ENCODE results near the gene POGK.
"Not testable (repeated sequence)": the region's sequence is repeated elsewhere in the genome, so short reads cannot be mapped to it uniquely, and the experiment has no call there.

POGK gene, protein sequence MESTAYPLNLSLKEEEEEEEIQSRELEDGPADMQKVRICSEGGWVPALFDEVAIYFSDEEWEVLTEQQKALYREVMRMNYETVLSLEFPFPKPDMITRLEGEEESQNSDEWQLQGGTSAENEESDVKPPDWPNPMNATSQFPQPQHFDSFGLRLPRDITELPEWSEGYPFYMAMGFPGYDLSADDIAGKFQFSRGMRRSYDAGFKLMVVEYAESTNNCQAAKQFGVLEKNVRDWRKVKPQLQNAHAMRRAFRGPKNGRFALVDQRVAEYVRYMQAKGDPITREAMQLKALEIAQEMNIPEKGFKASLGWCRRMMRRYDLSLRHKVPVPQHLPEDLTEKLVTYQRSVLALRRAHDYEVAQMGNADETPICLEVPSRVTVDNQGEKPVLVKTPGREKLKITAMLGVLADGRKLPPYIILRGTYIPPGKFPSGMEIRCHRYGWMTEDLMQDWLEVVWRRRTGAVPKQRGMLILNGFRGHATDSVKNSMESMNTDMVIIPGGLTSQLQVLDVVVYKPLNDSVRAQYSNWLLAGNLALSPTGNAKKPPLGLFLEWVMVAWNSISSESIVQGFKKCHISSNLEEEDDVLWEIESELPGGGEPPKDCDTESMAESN

DNA sequence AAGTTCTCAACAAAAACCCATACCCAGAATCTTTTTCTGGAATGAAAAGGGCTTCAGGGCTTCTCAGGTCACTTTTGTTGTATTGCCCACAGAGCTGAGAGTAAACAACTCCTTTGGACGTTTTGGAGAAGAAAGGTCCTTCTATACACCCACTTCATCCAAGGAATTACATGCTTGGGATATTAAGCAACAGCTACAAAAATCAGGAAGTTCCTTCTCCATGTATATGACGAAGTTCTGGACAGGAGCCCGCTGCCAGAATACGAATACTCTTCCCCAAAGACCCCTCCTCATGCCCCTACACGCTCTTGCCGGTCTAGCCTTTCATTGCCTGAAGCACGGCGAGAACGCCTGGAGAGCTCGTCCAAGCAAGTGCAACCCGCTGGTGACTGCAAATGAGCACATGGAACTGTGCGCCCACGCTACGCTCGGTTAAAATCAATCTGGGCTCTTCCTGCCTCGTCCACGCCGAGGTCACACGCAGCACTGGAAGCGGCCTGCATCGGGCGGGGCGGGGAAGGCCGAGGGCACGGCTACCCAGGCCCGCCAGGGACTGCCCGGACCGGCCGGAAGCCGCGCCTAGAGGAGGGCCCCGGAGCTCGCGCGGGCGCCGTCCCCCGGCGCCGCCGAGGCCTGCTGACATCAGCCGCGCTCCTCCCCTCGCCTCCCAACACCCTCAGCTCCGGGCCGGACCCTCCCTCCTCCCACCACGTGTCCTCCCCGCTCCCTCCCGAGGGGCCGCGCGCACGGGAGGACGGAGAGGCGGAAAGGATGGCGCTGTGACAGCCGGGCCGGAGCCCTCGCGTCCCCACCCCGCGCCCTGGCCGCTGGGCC is at the start of gene POGK:
TSS of gene POGK (plus strand) at position 710 of the 834 bp plus-strand sequence. CDS start 1,482 bp downstream, outside the sequence.
- DNase-seq, result peak; percentile 14

DNA sequence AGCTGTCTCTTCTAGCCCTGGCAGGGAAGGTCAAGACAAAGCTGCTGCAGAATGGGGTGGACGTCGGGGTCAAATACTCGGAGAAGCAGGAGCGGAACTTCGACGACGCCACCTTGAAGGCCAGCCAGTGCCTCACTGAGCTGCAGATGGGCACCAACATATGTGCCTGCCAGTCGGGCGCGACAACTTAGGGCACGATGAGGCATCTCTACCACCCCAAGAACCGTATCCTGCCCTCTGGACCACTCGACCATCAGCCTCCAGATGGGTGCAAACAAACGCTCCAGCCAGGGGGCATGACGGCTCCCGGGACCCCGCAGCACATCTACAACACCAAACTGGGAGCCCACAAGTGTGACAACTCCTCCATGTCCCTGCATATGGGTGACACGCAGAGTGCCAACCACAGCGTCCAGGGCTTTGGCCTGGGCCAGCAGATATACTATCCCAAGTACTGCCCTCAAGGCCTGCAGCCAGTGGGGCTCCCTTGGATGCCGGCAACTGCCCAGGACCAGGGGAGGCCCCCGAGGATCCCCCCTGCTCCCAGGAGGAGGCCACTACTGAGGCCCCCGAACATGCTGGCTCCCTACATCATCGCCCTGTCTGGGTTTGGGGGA is 42.5 kb upstream of the POGK start:
- no peak for DNase-seq

DNA sequence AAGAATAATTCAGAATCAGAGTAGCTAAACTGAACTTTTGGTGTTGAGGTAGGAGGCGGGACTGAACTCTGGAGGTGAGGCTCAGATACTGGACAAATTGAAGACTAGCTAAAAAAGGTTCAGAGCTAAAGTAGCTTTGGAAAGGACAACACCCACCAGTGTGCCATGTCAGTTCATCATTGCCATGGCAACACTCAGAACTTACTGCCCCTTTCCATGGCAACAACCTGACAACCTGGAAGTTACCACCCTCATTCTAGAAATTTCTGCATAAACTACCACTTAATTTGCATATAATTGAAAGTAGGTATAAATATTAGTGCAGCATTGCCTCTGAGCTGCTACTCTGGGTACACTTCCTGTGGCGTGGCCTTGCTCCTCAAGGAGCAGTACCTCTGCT is 30.3 kb upstream of the POGK start:
- no peak for DNase-seq

DNA sequence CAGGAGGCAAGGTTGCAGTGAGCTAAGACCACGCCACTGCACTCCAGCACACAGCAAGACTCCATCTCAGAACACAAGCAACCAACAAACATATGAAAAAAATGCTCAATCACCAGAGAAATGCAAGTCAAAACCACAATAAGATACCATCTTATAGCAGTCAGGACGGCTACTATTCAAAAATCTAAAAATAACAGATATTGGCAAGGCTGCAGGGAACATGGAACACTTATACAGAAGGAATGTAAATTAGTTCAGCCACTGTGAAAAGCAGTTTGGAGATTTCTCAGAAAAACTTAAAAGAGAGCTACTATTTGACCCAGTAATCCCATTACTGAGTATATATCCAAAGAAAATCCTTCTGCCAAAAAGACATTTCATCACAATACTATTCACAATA is 27.6 kb upstream of the POGK start:
- DNase-seq, result no peak

DNA sequence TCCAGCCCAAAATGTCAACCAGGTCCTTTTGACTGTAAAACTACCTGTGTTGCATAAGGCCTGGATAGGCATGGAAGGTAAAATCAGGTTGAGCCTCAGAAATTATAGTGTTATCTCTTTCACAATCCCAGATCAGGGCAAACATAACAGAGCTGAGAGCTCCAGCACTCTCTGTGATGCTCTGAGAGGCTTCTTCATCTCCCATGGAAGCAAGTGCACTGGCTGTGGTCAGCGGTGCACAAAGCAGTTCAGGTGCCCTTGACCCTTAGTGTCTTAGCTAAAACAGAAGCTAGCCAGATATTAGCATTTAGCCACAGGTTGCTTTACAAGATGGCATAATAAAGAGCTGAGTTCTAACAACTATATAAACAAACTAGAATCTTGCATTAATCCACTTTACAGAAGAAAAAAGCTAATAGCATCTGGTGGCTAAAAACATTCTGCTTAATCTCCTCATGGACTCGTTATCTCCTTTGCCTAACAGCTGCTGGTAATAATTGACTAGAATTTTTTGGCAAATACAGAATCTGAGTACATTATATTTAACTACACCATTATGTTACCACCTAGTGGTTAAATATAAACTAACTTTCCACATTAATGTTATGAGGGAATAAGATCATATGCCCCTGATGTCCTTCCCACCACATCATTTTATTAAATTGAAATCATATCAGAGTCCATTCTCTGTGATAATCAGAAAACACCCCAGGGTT is 25.6 kb upstream of the POGK start:
- peak; percentile 78 for DNase-seq

DNA sequence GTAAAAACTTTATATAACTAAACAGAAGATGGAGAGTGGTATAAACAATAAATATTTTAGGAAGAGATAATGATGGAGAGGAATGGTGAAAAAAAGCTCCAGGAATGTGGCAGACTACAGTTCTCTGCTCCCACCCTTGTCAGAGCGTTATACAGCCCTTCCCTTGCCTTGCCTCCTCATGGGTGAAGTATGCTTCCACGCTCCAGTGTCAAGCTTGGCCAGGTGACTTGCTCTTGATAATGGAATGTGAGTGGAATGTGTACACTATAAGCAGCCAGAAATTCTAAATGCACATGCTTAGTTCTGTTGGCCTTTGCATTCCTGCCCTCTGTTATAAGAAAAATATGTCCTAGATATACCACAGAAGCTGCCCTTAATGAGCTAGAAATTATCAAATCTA is 24.7 kb upstream of the POGK start:
- no peak for DNase-seq

DNA sequence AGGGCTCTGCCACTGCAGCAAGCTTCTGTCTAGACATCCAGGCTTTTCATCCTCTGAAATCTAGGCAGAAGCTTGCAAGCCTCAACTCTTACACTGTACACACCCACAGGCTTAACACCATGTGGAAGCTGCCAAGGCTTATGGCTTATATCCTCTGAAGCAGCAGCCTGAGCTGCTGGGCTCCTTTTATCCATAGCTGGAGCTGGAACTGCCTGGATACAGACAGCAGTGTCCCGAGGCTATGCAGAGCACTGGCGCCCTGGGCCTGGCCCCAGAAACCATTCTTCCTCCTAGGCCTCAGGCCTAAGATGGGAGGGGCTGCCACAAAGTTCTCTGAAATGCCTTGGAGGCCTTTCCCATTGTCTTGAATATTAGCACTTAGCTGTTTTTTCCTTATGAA is 19.3 kb upstream of the POGK start:
- no peak for DNase-seq

DNA sequence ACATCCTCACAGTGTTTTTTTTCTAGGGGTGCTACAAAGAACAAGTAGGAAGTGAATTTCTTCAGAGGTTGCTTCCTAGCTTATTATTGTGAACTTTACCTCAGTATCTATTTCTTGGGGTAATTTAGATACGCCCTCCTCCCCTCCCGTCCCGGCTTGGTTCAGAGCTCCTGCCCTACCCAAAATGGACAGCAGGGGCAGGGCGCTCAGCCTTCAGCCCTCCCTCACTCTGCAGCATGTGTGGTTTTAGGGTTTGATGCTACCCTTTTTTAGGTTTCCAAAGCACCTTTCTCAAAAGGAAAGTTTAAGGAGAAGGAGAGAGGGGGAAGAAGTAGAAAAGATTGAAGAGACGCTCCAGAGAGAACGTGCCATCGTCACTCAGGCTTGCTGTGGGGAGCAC is 16.9 kb upstream of the POGK start:
- no peak for DNase-seq

DNA sequence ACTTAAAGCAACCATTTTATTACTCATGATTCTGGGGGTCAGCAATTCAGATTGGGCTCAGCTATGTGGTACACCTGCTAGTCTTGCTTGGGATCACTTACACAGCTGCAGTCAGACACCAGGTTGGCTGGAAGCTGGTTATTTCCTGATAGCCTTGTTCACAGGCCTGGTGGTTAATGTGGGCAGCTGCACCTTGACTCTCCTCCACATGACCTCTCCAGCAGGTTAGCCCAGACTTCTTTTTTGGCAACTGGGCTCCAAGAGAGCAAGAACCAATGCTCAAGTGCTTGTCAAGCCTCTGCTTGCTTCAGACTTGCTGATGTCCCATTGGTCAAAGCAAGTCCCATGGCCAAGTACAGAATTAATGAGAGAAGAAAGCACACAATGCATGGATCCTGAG is 11.8 kb upstream of the POGK start:
- no peak for DNase-seq

DNA sequence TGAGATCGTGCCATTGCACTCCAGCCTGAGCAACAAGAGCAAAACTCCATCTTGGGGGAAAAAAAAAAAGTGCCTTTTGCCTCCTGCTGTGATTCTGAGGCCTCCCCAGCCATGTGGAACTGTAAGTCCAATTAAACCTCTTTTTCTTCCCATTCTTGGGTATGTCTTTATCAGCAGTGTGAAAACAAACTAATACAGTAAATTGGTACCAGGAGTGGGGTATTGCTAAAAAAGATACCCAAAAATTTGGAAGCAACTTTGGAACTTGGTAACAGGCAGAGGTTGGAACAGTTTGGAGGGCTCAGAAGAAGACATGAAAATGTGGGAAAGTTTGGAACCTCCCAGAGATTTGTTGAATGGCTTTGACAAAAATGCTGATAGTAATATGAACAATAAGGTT is 9.5 kb upstream of the POGK start:
- DNase-seq, result not testable (repeated sequence)

DNA sequence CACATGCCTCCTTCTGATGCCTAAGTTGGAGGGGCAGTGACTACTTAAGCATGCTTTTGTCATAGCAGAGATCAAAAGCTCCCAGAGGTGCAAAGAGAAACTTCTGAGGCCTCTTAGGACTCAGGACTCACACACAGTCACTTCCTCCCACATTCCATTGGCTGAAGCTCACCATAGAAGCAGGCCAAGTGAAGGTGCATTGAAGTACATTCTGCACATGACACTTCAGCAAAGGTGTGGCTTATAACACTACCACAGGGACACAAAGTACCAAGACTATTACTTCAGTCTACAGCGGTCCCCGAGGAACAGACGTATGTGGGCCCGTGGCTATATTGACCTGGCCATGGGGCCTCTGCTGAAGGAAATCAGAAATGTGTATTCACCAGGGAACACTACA is 2.5 kb upstream of the POGK start:
- DNase-seq, result no peak

DNA sequence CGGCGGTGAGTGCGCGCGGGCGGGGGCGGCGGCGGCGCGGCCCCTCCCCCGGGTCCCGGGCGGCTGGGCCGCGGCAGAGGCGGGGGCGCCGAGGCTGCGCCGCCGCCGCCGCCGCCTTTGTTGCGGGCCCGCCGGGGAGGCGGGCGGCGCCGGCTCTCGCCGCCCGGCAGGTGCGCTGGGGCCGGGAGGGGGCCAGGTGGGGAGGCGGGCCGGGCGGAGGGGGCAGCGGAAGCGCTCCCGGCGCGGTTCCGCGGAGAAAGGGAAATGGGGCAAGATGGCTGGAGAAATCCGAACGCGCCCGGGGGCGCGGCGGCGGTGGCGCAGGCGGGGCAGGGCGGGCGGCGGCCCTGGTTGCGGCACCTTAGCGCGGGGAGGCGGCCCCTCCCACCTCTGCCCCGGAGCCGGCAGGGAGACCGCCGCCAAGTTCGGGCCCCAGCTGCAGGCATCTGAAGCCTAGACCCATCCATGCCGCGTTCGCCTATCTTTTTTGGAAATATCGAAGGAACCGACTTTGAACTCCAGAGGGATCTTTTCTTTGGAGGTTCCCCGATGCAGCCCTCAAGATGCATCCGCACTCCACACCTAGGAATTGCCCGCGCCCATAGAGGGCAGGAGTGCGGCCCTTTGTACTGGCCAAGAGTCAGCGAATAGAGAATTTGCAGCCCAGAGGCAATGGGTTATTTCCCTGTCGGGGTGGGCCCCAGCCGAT is 479 bp downstream of the POGK start:
- DNase-seq, result no peak

DNA sequence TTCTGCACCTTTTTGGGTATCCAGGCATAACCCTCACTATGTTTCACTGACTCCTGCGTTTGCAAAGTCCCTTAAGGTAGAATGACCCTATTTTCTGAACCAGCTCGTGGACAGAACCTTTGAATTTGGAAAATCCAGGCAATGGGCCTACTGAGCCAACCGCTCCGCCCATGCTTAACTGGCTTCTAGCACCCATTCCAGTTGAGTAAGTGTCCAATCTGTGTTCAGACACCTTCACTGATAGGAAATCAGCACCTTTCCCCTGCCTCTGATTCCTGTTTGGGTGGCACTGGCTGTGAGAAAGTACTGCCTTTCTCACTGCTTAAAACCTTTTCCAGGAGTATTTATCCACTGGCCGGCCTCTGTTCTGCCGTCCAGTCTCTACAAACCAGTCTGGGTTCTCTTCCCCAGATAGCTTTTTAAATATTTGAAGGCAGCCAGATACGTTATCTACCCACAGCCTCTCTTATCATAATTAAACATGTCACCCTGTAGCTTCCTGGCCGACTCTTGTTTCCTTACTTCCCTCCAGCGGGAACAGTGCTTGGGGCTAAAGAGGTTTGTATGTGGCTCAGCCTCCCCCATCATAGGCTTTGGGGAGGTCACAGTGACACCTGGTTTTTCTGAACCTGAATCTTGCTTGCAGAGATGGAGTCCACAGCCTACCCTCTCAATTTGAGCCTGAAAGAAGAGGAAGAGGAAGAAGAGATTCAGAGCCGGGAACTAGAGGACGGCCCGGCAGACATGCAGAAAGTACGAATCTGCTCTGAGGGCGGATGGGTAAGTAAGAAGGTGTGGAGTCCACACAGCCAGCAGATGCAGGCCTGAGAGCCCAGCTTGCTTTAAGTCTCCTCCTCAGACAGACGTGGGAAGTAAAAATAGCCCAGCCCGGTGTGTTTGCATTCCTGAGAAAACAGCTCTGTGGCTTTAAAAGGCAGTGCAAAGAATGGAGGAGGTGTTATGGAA is 1.3 kb downstream of the POGK start:
- DNase-seq, result no peak

DNA sequence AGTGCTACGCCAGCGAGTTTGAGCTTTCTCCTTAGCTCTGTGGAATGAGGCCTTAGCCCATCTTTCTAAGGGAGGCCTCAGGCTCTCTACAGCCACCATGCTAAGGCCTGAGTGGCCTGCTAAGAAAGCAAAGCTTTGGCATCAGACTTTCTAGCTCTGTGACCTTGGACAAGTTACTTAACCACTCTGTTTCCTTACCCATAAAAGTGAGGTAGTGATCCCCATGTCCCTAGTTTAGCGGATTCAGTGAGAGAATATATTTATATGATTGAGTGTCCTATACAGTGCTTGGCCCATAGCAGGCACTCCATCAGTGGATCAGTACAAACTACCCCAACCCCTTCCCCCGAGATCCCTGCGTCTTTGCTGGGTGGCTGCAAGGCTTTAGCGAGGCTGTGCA is 4.0 kb downstream of the POGK start:
- no peak for DNase-seq

DNA sequence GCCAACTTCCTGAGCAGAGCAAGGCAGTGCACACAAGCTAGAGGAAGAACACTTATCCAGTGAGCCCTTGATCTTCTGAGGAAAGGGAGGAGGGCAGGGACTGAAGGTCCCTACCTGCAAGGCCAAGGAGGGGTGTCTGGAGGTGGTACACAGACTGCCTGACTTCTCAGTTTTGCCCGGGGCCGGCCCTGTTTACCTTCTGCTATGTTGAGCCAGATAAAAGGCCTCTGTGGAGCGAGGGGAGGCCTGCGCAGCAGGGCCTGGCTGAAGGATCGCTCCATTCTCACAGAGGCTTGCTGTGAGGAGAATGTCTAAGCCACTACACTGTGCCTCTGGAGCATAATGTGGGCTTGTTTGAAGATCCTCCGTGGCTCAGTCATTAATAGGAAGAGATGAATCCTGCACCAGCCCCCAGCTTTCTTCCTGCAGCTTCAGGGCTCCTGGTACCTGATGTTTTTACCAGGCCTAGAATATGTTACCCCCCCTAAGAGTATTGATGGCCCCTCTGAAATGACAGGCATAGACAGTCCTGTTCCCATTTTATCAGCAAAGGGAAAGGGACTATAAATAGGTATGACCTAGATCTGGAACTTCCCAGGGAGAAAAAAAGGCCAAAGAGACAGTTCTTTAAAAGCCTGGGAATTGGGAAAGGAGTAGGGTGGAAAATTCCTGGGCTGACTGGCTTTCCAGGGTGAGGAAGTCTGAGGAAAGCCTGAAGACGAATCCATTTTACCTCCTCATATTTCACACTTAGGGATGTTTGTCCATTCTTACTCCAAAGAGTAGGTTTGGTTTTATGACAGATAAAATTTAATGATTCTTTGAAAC is 4.7 kb downstream of the POGK start:
- DNase-seq, result no peak

DNA sequence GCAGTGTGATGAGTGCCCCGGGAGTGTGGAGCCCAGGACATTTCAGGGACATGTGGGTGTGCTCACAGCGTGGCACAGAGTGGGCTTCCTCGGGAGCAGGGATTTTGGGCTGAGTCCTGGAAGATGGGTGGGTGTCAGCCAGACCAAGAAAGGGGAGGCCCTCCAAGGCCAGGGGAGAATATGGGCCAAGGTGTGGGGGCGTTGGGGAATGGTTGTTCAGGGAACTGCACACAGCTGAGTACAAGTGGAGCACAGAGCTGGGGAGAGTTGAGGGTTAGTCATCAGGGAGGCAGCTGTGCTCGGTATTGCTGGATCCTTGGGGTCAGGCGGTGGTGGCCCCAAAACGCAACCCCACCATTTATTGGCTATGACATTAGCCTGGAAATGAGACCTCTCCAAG is 5.5 kb downstream of the POGK start:
- no peak for DNase-seq

DNA sequence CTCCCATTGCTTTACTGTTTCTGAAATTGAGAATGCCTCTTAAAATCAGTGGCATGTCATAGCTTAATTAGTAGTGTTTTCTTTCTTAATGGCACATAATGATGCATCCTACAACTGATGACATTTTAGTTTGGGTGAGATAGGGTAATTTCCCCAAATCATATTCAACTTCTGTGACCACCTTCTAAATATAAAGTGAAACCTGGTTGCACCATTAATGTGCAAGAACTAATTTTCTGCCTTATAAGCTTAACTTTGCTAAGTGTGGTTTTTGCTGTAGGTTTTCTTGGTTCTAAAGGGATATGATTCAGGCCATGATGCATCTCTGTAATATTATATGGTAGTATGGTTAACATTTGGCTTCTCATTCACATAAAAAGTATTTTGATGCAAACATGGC is 8.9 kb downstream of the POGK start:
- no peak for DNase-seq

DNA sequence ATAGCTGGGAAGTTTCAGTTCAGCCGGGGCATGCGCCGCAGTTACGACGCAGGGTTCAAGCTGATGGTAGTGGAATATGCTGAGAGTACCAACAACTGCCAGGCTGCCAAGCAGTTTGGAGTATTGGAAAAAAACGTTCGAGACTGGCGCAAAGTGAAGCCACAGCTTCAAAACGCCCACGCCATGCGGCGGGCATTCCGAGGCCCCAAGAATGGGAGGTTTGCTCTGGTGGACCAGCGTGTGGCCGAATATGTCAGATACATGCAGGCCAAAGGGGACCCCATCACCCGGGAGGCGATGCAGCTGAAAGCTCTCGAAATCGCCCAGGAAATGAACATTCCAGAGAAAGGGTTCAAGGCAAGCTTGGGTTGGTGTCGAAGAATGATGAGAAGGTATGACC is 9.9 kb downstream of the POGK start:
- no peak for DNase-seq

DNA sequence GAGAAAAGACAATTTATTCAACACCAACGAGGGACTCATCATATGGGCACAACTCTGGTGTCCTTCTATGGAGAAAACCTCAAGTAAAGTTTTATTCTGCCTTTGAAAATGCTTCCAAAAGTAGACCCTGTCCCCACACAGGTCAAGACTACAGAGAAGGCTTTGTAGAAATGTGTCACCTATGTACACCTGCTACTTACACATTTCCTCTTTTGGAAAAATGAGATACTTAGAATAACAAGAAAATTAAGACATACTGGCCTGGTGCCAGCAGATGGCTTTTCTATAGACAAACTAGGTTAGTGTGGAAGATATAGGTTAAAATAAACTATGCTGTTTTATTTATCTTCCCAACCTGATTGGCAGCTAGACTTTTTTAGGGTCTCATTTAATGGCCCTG is 13.6 kb downstream of the POGK start:
- DNase-seq, result no peak

DNA sequence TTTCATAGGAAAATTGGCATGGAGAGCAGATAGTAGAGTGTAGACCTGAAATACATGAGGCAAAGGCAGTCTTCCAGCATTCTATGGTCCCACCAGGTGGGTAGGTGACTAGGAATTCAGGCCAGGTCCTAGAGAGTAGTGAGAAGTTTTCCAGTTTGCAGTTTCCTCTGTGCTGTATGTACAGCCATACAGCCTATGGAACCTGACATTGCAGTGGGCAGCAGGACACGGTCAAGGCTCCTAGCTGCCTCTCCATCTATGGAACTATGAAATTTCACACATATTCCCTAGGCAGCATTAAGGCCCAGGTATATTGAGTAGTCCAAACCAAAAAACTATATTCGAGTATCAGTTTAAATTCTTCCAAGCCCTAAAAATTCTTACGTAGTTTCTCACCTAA is 16.3 kb downstream of the POGK start:
- DNase-seq, result no peak
